GM18498 (cell line): Measurements from ENCODE around the gene FDXR.

ENCODE experiments used
- ATAC-seq: cut with Tn5 transposase; IDR thresholded peaks from one replicate; pipeline ENCODE4 v1.9.1; 2021; ENCODE audit warnings: mild to moderate bottlenecking, moderate library complexity; ENCODE audit not compliant: unreplicated experiment

FDXR gene

DNA sequence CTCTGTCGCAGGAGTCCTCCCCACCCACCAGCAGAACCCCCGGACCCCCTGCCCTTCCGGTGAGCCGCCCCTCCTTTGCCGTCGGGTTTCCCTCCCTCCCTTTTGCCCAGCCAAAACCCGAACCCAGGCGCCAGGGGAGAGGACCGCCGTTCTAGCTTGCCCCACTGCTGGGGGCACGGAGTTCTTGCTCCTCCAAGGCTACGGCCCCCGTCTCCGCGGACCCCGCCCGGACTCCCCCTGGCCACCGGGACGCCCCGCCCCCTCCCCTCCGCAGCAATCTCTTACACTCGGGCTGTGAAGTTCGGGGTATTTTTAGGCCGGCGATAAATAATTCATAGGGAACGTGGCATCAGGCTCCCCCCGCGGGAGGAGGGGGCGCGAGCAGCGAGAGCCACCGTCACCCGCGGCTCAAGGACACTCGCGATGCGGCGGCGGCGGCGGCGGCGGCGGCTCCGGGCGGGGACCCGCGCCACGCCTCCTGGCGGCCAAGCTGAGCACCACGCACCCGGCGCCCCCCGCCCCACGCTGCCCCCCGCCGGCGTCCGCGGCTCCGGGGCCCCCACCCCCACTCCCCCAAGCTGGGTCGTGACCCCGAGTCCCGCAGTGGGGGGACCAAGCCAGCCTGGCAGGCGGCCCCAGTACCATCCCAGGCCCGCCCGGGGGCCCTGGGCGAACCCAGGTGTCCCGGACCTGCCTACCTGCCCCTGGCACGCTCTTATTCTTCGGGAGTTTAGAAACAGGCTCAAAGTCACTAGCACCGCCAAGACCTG is 13.2 kb downstream of the FDXR start, which contains the start of gene GRIN2C:
Gene GRIN2C, minus strand, starts transcription at position 427 of the 770 bp plus-strand sequence. CDS start 4,793 bp downstream, outside the sequence.
- no peak for ATAC-seq

GRCh38 chr17:74858672-74859458 is 13.9 kb downstream of the FDXR start:
- no peak for ATAC-seq

- no peak for ATAC-seq
Measured at GRCh38 chr17:74857191-74857590, 15.6 kb downstream of the FDXR start.

DNA sequence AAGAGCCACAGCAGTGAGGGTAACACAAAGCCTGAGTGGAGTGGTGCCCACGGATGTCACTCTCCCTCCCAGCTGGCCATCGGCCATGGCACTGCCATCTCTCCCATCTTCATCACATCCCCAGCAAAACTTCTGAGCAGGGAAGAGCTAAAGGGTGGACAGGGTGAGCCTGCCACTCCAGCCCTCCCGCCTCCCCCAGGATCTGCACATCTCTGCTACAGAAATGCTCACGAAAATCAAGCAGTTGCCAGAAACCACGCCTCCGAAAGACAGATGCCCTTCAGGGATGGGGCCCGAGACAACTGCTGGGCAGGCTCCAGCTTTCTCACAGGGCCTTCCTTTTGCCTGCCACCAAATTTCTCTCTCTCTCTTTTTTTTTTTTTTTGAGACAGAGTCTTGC is 16.7 kb downstream of the FDXR start:
- no peak for ATAC-seq

DNA sequence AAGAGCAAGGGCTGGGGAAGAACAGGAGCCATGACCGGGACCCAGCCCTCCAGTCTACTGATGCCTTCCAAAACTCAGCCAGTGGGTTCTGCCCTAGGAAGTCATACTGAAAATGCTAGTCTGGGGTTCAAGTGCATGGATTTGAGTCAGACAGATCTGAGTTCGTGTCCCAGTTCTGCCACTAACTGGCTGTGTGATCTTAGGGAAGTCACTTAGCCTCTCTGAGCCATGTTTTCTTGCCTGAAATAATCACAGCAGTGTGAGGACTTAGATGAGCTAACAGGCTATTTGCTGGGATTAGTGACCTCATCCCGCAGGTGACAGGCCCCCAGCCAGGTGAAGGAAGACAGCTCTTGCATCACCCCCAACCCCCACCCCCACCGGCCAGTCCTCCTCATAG is 17.5 kb downstream of the FDXR start:
- ATAC-seq, result no peak

GRCh38 chr17:74854792-74855191 is 18.0 kb downstream of the FDXR start:
- ATAC-seq, result no peak

- no peak for ATAC-seq
Measured at GRCh38 chr17:74853669-74854068, 19.1 kb downstream of the FDXR start.

DNA sequence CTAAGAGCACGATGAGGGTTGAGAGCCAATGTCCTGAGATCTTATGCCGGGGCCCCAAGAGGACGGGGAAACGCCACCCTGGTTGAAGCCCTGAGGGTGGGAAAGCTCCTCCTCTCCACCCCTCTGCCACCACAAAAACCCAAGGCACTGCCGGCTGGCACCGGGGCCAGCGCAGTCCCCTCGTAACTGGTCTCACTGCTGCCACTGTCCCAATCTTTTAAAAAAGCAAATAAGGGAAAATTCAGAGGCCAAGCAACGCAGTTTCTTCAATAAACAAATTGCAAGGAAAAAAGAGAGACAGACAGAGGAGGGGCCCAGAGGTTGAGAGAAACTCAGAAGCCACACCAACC is 19.8 kb downstream of the FDXR start:
- ATAC-seq, result no peak

DNA sequence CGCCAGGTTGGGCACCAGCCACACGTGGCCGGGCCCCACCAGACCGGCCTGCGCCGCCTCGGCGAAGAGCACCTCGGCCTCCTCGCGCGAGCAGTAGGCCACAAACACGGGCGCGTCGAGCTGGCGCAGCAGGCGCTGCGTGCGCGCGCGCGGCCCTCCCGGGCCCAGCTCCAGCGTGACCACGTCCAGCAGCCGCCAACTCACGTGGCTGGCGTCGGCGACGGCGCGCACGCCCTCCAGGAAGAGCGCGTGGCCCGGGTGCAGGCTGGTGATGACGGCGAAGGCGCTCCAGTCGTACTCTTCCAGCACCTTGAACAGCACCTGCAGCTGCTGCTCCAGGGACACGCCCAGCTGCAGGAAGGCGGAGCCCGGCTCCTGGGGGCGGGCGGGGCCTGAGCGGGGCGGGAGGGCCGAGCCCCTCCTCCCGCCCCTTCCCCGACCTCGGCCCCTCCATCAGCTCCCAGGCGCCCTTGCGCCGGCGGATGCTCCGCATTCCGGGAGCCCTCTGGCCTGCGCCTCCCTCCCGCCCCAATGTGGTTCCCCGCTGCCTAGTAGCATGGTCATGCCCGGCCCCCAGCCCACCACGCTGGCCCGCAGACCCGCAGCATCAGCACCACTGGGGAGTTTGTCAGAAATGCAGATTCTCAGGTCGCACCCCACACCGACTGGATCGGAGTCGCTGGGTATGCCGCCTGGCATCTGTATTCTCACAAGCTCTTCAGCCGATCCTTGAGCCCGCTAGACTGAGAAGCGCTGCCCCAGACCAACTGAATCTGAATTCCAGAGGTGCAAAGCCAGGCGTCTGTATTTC is 20.4 kb downstream of the FDXR start:
- ATAC-seq, result no peak

GRCh38 chr17:74851612-74852236 is 21.1 kb downstream of the FDXR start:
- ATAC-seq, result no peak

GRCh38 chr17:74850914-74851313 is 21.9 kb downstream of the FDXR start:
- no peak for ATAC-seq

DNA sequence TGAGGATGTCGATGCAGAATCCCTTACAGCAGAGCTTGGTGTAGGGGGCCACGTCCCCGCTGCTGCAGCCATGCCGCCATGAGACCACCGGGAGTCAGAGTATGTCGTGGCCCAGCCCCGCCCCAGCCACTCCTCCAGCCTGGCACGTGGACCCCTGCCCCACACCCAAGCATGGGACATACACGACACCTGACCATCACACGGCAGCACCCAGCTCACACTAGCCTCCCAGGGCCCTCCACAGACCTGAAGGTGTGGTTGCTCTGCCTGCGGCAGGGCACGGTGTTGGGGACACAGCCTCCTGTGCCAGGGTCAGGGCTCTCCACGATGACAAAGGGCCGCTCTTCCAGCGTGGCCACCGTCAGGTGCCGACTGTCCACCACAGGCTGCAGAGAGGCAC is 22.5 kb downstream of the FDXR start:
- no peak for ATAC-seq

DNA sequence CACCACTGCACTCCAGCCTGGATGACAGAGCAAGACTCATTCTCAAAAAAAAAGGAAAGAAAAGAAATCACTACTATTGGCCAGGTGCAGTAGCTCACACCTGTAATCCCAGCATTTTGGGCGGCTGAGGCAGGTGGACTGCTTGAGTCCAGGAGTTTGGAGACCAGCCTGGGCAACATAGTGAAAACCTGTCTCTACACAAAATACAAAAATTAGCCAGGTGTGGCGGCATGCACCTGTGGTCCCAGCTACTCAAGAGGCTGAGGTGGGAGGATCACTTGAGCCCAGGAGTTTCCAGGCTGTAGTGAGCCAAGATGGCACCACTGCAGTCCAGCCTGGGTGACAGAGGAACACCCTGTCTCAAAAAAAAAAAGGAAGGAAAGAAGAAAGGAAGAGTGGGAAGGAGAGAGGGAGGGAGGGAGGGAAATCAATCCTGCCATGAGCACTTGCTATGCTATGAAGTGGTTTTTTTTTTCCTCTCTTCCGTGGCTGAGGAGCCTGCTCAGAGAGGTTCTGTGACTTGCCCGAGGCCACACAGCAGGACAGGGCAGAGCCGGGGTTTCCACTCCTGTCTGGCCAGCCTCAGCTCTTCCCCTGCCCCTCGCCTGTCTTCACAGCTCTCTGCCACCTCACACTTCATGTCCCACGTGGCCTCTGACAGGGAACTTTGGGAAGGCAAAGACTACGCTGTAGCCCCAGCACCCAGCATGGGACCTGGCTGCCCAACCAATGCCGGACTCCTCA is 24.0 kb downstream of the FDXR start:
- no peak for ATAC-seq

- ATAC-seq, result no peak
Measured at GRCh38 chr17:74846621-74847020, 26.2 kb downstream of the FDXR start.

GRCh38 chr17:74843352-74843627 is 29.5 kb downstream of the FDXR start:
- no peak for ATAC-seq

DNA sequence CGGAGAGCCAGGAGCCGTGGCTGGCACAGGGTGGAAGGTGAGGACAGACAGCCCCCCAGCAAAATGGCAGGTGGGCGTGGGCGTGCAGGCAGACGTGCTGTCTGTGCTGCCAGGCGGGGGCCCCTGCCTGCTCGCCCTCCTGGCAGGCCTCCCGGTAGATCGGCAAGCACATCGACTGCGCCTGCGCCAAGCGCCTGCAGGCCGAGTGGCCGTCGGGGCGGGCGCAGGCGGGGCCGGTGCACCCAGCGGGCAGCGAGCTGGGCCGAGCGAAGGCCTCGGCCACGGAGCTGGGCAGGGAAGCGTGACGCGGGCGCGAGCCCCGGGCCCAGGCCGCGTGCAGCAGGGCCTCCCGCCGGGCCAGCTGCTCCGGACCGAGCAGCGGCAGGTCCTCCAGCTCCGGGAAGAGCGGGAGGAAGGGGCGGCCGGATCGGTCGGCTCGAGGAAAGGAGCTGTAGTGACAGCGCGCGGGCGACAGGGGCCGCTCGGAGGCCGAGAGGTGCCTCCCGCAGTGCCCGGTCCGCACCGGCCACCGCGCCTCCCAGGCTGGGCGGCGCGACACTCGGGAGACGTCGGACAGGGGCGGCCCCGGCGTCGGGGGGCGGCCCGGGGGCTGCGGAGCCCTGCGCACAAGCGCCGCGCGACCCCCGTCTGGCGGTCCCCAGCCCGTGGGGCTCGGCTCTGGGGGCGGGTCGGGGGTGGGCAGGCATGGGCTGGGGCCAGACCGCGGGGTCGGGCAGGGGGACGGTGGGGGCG is 30.0 kb downstream of the FDXR start:
- no peak for ATAC-seq

- no peak for ATAC-seq
Measured at GRCh38 chr17:74842146-74842598, 30.6 kb downstream of the FDXR start.

DNA sequence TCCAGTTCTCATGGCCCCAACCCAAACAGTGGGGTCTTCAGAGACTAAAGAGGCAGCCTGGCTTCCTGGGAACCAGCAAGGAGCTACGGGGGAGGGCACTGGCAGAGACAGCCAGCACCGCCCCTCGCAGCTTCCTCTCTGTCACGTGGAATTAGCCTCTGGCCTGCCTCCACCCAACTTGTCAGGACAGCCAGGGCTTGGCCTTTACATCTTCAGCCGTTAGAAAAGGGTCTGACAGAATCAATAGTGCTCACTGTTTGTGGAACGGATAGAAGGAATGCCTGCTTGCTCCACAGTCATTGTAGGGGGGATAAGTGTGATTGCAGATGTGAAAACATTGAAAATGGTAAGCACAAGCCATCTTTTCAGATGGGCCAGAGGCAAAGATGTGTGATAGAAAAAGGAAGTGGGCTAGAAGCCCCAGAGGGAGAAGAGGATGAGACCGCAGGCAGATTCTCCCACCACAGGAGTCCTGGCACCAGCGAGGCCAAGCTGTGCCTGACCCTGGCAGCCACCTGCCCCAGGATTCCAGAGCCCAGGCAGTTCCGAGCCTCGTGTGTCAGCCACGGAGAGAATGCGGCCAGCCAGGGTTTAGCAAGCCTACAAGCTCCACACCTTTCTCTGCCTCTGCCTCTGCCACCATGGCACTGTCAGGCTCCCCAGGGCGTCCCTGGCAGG is 31.7 kb downstream of the FDXR start:
- ATAC-seq, result no peak
